PC-3 (cell line): Measurements from ENCODE around the gene LRRC3.

Experiments used
- CTCF ChIP-seq: fragments of 300-600 bp; sonication (generic); conservative IDR thresholded peaks from 2 replicates; pipeline ENCODE4 v1.5.1; 2017; ENCODE audit warnings: antibody characterized with exemption, low read depth, mild to moderate bottlenecking, low read length
- EZH2 ChIP-seq: fragments of 300-600 bp; sonication (generic); IDR thresholded peaks from one replicate; pipeline ENCODE4 v1.6.1; 2017; ENCODE audit warnings: antibody characterized with exemption, mild to moderate bottlenecking, low read length; ENCODE audit not compliant: unreplicated experiment
- EZH2phosphoT487 ChIP-seq: fragments of 300-600 bp; sonication (generic); IDR thresholded peaks from 2 replicates; pipeline ENCODE4 v1.6.1; 2018; ENCODE audit warnings: mild to moderate bottlenecking, antibody characterized with exemption, low read length, borderline replicate concordance

- no peak for TF ChIP-seq CTCF
- TF ChIP-seq EZH2: no peak
- TF ChIP-seq EZH2phosphoT487: no peak
Observed at GRCh38 chr21:44505673-44506278, 50.5 kb downstream of the LRRC3 start.
